Neural progenitor cell (in vitro differentiated cells): ENCODE measurements around the gene COP1. TPM values are rescaled to one million over a fixed set of nuclear protein-coding genes. Genes with fewer than 3 reads are reported as not detected.
A peak's percentile ranks its signal among the peaks of the same experiment; 100 is the strongest.

ENCODE experiments used
- DNase-seq: peaks from one replicate; pipeline ENCODE4 v3.0.0-alpha.2; 2016; ENCODE audit warnings: low spot score
- H2AFZ ChIP-seq: fragments of 200-600 bp; sonication (generic); replicated peaks from 2 replicates; pipeline ENCODE4 v1.6.1; 2016; ENCODE audit warnings: antibody characterized with exemption
- H3F3A ChIP-seq: fragments of 200-600 bp; sonication (generic); 2 replicates; pipeline ENCODE4 v1.6.1; 2016; ENCODE audit warnings: antibody characterized with exemption, low read depth
- H3K27ac ChIP-seq: fragments of 200-600 bp; sonication (generic); 2 replicates; pipeline ENCODE4 v1.5.1; 2016; ENCODE audit warnings: mild to moderate bottlenecking
- H3K27me3 ChIP-seq: fragments of 200-600 bp; sonication (generic); 2 replicates; pipeline ENCODE4 v1.6.1; 2016; ENCODE audit warnings: mild to moderate bottlenecking, moderate library complexity
- H3K36me3 ChIP-seq: fragments of 200-600 bp; sonication (generic); 2 replicates; pipeline ENCODE4 v1.5.1; 2016
- H3K4me1 ChIP-seq: fragments of 200-600 bp; sonication (generic); 2 replicates; pipeline ENCODE4 v1.6.1; 2016; ENCODE audit warnings: mixed run types
- H3K4me2 ChIP-seq: fragments of 200-600 bp; sonication (generic); 2 replicates; pipeline ENCODE4 v1.6.1; 2016
- H3K4me3 ChIP-seq: fragments of 200-600 bp; sonication (generic); 2 replicates; pipeline ENCODE4 v1.5.1; 2016
- H3K79me2 ChIP-seq: fragments of 200-600 bp; sonication (generic); 2 replicates; pipeline ENCODE4 v1.6.1; 2016; ENCODE audit warnings: low read depth
- H3K9ac ChIP-seq: fragments of 200-600 bp; sonication (generic); 2 replicates; pipeline ENCODE4 v1.6.1; 2016
- H3K9me3 ChIP-seq: fragments of 200-600 bp; sonication (generic); 2 replicates; pipeline ENCODE4 v1.5.1; 2016; ENCODE audit warnings: low read depth
- H4K20me1 ChIP-seq: fragments of 200-600 bp; sonication (generic); 2 replicates; pipeline ENCODE4 v1.6.1; 2016; ENCODE audit warnings: low read depth
- H3K27ac Mint-ChIP-seq: 3 replicates; pipeline ENCODE4 v1.8.0; 2021; ENCODE audit warnings: mixed read lengths
- H3K27me3 Mint-ChIP-seq: 2 replicates; pipeline ENCODE4 v1.8.0; 2022; ENCODE audit warnings: low read depth, mild to moderate bottlenecking, inconsistent platforms, moderate library complexity, mixed read lengths; ENCODE audit not compliant: insufficient read depth
- H3K36me3 Mint-ChIP-seq: 3 replicates; pipeline ENCODE4 v1.8.0; 2021; ENCODE audit warnings: mixed read lengths
- H3K4me1 Mint-ChIP-seq: 3 replicates; pipeline ENCODE4 v1.8.0; 2021; ENCODE audit warnings: mixed read lengths
- H3K4me3 Mint-ChIP-seq: 3 replicates; pipeline ENCODE4 v1.8.0; 2021; ENCODE audit warnings: mild to moderate bottlenecking, moderate library complexity, mixed read lengths
- H3K9me3 Mint-ChIP-seq: 3 replicates; pipeline ENCODE4 v1.8.0; 2020; ENCODE audit warnings: mixed read lengths
- EZH2 ChIP-seq: fragments of 200-600 bp; sonication (generic); IDR thresholded peaks from 2 replicates; pipeline ENCODE4 v1.6.1; 2017; ENCODE audit warnings: antibody characterized with exemption, mild to moderate bottlenecking, moderate library complexity
- EZH2phosphoT487 ChIP-seq: fragments of 200-600 bp; sonication (generic); IDR thresholded peaks from 2 replicates; pipeline ENCODE4 v1.6.1; 2017; ENCODE audit warnings: antibody characterized with exemption
- total RNA-seq: library from RNA; depleted of rRNA; stranded (reverse); fragments of >200 nt; gene quantifications from 2 replicates; pipeline ENCODE4 v1.2.3, GENCODE V29; 2015; ENCODE audit warnings: low replicate concordance
- TF ChIP-seq, protein P1 (sequence below): fragments of 200-600 bp; sonication (generic); IDR thresholded peaks from 2 replicates; pipeline ENCODE4 v1.5.1; 2017; ENCODE audit warnings: antibody characterized with exemption, mild to moderate bottlenecking

COP1 gene
- total RNA-seq, 1 donor from 2014 or later, result 98.5 TPM

- no peaks in the 10 kb centered on the region for H3K9me3 Mint-ChIP-seq
- no peaks in the 10 kb centered on the region for H3K4me1 ChIP-seq
These were observed 4.5 kb upstream of the COP1 start for GRCh38 chr1:176211396-176212165.

GRCh38 chr1:176208034-176208433, 948 bp upstream of the COP1 start:
- H3K27ac ChIP-seq, result no peak overlapping the region

More at GRCh38 chr1:176211396-176212165, 4.5 kb upstream of the COP1 start:
- Histone ChIP-seq H4K20me1 (no peaks in the 10 kb centered on the region), H3K4me2 (no peak overlapping the region), H3K36me3 (no peaks in the 10 kb centered on the region), H3K79me2 (peaks cover 14% of the 10 kb centered on the region), H3K4me3 (no peak overlapping the region), H2AFZ (no peak overlapping the region), H3K27ac (no peak overlapping the region), H3K9me3 (no peaks in the 10 kb centered on the region), H3F3A (peaks cover 8% of the 10 kb centered on the region), H3K27me3 (no peaks in the 10 kb centered on the region), H3K9ac (no peak overlapping the region)
- no peak for TF ChIP-seq EZH2phosphoT487
- TF ChIP-seq EZH2, result no peak
- TF ChIP-seq, protein P1, sequence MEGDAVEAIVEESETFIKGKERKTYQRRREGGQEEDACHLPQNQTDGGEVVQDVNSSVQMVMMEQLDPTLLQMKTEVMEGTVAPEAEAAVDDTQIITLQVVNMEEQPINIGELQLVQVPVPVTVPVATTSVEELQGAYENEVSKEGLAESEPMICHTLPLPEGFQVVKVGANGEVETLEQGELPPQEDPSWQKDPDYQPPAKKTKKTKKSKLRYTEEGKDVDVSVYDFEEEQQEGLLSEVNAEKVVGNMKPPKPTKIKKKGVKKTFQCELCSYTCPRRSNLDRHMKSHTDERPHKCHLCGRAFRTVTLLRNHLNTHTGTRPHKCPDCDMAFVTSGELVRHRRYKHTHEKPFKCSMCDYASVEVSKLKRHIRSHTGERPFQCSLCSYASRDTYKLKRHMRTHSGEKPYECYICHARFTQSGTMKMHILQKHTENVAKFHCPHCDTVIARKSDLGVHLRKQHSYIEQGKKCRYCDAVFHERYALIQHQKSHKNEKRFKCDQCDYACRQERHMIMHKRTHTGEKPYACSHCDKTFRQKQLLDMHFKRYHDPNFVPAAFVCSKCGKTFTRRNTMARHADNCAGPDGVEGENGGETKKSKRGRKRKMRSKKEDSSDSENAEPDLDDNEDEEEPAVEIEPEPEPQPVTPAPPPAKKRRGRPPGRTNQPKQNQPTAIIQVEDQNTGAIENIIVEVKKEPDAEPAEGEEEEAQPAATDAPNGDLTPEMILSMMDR, result no peak
- no peak overlapping the region for H3K4me3 Mint-ChIP-seq
- no peak for DNase-seq
- no peaks in the 10 kb centered on the region for H3K36me3 Mint-ChIP-seq
- peaks cover 5% of the 10 kb centered on the region for H3K4me1 Mint-ChIP-seq
- no peak overlapping the region for H3K27ac Mint-ChIP-seq
- peaks cover 2% of the 10 kb centered on the region for H3K27me3 Mint-ChIP-seq

DNA sequence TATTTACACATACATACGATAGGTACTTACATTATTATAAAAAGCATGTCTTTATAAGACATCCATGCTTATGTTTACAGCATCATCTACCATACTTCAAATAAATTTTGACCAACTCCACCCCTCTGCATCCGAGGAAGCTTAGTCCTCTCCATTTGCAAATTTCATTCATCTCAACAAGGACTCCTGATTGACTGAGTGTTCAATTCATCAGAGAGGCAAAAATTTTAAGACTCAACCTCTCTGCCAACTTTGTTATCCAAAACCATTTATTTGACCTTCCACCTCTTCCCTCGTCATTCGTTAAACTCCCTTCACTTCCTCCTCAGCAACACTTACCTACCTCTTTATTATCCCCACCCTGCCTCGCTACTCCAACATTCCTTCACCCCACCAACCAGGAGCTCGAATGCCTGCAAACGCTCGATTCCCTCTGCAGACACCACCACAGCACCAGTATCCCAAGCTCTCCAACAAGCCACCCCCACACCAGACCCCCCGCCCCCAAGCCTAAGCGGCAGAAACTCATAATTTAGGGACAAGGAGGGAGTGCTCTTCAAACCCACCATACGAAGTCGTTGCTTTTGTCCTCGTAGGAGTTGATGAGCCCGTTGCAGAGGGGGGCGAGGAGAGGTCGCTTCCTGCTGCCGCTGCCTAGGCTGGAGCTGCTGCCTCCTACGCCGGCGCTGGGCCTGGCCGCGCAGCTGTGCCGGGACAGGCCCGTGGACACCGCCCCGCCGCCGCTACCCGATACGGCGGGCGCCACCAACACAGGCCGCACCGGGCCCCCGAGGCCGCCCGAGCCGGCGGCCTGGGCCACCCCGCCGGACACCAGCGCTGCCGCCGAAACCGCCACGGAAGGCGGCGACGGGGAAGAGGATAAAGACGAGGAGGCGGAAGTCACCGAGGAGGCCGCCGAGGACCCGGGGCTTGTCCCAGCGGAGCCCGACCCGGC, 803 bp downstream of the COP1 start:
- H3K4me1 ChIP-seq, result peaks cover 13% of the 10 kb centered on the region
- H3K4me1 Mint-ChIP-seq, result peaks cover 20% of the 10 kb centered on the region
- peaks cover 2% of the 10 kb centered on the region for H3K9me3 Mint-ChIP-seq
- peak; percentile 71 for DNase-seq
- peak overlapping the region; percentile 87 for H3K27ac Mint-ChIP-seq
- H3K4me2 ChIP-seq, result peak overlapping the region; percentile 91
- peak overlapping the region; percentile 97 for H3K4me3 Mint-ChIP-seq
- peaks cover 2% of the 10 kb centered on the region for H3K27me3 Mint-ChIP-seq
- peak overlapping the region; percentile 76 for H2AFZ ChIP-seq
- no peaks in the 10 kb centered on the region for H3K36me3 ChIP-seq
- peak overlapping the region; percentile 93 for H3K27ac ChIP-seq
- H3K9ac ChIP-seq, result peak overlapping the region; percentile 64
- H3F3A ChIP-seq, result peaks cover 16% of the 10 kb centered on the region
- H4K20me1 ChIP-seq, result peaks cover 36% of the 10 kb centered on the region
- H3K4me3 ChIP-seq, result peak overlapping the region; percentile 88
- TF ChIP-seq EZH2 (no peak), EZH2phosphoT487 (no peak)
- TF ChIP-seq, protein P1, result no peak
- H3K79me2 ChIP-seq, result peaks cover 66% of the 10 kb centered on the region
- peaks cover 8% of the 10 kb centered on the region for H3K36me3 Mint-ChIP-seq
- H3K9me3 ChIP-seq, result no peaks in the 10 kb centered on the region
- H3K27me3 ChIP-seq, result no peaks in the 10 kb centered on the region

More at GRCh38 chr1:176208034-176208433, 948 bp upstream of the COP1 start:
- Histone ChIP-seq H3K36me3 (no peaks in the 10 kb centered on the region), H3K9ac (no peak overlapping the region), H4K20me1 (peaks cover 29% of the 10 kb centered on the region), H3K79me2 (peaks cover 49% of the 10 kb centered on the region), H3K27me3 (no peaks in the 10 kb centered on the region), H3K4me1 (peaks cover 13% of the 10 kb centered on the region), H3F3A (peaks cover 16% of the 10 kb centered on the region), H3K4me2 (peak overlapping the region; percentile 91), H3K9me3 (no peaks in the 10 kb centered on the region), H2AFZ (peak overlapping the region; percentile 50), H3K4me3 (peak overlapping the region; percentile 88)
- H3K4me3 Mint-ChIP-seq, result peak overlapping the region; percentile 98
- no peaks in the 10 kb centered on the region for H3K36me3 Mint-ChIP-seq
- no peaks in the 10 kb centered on the region for H3K9me3 Mint-ChIP-seq
- H3K27ac Mint-ChIP-seq, result no peak overlapping the region
- TF ChIP-seq EZH2 (no peak), EZH2phosphoT487 (no peak)
- TF ChIP-seq, protein P1, result no peak
- H3K27me3 Mint-ChIP-seq, result peaks cover 2% of the 10 kb centered on the region
- H3K4me1 Mint-ChIP-seq, result peaks cover 20% of the 10 kb centered on the region
- no peak for DNase-seq
